ENCODE results near the gene DBNDD1.
"Not testable (repeated sequence)": the region's sequence is repeated elsewhere in the genome, so short reads cannot be mapped to it uniquely, and the experiment has no call there.

DBNDD1 gene, protein sequence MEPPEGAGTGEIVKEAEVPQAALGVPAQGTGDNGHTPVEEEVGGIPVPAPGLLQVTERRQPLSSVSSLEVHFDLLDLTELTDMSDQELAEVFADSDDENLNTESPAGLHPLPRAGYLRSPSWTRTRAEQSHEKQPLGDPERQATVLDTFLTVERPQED

DNA sequence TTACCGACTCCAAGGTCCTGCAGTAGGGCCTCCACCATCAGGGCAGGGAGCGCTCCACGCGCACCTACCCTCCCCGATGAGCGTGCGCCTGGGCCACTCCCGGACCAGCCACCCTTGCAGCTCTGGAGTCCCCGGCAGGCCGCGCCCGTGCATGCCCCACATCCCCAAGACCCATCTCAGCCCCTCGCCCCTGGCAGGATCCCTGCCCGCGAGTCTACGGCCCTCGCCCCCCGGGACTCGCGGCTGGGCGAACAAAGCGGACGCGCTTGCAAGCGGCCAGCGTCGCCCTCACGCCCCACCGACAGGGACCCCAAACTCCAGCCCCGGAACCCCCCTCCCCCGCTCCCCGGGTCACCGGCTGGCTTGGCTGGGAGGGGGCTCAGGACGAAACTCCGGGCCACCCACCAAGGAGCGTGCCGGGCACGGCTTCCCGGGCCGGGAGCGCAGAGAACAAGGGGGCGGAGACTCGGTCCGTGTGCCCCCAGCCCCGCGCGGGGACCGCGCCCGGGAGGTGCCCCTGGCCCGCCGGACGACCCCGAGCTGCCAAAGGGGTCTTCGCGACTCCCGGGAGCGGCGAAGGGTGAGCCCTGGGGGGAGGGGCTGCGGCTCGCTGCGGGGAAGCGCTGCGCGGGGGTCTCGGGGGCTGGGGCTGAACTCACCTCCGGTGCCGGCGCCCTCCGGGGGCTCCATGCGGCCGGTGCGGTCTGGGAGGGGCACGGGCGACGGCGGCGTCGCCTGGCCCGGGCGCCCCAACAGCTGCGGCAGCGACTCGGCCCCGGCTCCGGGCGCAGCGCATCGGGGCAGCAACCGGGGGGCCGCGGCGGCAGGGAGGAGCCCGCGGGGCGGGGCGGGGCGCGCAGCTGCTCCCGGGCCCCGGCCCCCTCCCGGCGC lies at the start of gene DBNDD1:
TSS of gene DBNDD1 (minus strand) at position 805 of the 891 bp plus-strand sequence. CDS start at position 690, 115 bp downstream.
- DNase-seq (ENCODE audit: low read depth) = no peak

DNA sequence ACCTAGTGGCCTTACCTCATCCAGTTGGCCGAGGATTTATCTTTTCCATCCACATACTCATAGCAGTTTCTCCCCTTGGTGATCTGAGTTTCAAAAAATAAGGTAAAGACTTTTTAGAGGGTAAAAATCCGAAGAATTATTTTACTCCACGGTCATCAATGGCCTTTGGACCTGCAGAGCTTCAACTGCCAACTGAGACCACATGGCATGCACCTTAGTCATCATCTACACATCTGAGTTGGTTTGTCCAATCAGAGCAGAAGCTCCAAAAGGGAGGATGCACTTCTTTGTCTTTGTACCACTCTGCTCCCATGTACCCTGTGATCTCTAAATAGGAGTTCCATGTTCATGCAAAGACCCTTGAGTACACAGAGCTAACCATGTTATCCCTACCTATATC lies 42.2 kb upstream of the DBNDD1 start:
- DNase-seq (ENCODE audit: low read depth) = no peak

DNA sequence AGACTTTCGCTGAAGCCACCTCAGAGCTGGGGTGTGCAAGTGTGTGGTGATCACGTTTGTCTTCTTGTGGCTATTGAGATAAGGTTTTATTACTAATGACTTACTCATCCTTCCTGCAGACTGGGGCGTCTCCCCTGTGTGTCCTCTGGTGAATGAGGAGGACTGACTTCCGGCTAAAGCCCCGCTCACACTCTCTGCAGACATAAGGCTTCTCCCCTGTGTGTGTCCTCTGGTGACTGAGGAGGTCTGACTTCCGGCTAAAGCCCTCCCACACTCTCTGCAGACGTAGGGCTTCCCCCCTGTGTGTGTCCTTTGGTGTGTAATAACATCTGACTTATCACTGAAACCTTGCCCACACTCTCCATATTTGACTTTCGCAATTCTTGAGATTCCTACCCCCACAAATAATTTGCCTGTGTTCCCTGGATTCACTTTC lies 38.5 kb upstream of the DBNDD1 start:
- no peak for DNase-seq (ENCODE audit: low read depth)

DNA sequence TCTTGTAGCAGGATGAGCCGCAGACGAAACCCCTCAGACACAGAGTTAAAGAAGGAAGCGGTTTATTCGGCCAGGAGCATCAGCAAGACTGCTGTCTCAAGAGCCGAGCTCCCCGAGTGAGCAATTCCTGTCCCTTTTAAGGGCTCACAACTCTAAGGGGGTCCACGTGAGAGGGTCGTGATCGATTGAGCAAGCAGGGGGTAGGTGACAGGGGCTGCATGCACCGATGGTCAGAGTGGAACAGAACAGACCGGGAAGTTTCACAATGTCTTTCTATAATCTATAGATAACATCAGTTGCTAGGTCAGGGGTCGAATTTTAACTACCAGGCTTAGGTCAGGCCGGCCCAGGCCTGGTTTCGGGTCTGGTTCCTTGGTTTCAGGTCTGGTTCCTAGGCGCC lies 37.3 kb upstream of the DBNDD1 start:
- DNase-seq (ENCODE audit: low read depth) = not testable (repeated sequence)

DNA sequence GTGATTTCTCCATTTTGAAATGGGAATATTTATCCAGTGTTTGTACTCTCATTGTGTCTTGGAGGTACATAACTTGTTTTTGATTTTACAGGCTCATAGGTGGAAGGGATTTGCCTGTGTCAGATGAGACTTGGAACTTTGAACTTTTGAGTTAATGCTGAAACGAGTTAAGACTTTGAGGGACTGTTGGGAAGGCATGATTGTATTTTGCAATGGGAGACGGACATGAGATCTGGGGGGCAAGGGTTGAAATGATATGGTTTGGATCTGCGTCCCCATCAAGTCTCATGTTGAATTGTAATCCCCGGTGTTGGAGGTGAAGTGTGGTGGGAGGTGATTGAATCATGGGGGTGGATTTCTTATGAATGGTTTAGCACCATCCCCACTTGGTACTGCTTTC lies 36.1 kb upstream of the DBNDD1 start:
- DNase-seq (ENCODE audit: low read depth) = no peak

DNA sequence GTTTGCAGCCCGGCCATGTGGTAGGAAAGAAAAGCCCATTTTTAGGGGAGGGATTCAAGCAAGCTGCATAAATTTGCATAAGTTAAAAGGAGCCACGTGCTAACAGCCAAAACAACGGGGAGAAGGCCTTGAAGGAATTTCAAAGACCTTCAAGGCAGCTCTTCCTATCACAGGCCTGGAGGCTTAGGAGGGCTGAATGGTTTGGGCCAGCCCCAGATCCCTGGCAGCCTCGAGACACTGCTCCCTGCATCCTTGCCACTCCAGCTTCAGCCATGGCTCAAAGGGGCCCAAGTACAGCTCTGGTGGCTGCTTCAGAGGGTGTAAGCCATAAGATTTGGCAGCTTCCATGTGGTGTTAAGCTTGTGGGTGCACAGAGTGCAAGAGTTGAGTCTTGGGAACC lies 35.3 kb upstream of the DBNDD1 start:
- DNase-seq (ENCODE audit: low read depth) = no peak

DNA sequence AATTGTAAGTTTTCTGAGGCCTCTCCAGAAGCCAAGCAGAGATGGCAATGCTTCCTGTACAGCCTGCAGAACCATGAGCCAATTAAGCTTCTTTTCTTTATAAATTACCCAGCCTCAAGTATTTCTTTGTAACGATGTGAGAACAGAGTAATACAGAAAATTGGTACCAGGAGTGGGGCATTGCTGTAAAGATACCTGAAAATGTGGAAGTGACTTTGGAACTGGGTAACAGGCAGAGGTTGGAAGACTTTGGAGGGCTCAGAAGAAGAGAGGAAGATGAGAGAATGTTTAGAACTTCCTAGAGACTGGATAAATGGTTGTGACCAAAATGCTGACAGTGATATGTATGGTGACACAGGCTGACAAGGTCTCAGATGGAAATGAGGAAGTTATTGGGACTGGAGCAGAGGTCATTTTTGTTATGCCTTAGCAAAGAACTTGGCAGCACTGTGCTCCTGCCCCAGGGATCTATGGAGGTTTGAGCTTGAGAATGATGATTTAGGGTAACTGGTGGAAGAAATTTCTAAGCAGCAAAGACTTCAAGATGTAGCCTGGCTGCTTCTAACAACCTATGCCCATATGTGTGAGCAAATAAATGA lies 34.7 kb upstream of the DBNDD1 start:
- no peak for DNase-seq (ENCODE audit: low read depth)

DNA sequence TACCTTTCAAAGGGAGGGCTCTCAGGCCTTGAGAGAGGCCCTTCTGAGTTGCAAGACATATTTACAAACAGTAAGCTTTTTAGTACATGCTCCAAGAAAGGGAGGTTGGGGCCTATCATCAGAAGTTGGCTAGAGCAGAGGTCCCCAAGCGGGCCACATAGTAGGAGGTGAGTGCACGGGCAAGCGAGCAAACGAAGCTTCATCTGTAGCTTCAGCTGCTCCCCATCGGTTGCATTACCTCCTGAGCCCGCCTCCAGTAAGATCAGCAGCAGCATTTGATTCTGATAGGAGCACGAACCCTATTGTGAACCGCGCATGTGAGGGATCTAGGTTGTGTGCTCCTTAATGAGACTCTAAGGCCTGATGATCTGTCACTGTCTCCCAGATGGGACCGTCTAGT lies 31.7 kb upstream of the DBNDD1 start:
- DNase-seq (ENCODE audit: low read depth) = no peak

DNA sequence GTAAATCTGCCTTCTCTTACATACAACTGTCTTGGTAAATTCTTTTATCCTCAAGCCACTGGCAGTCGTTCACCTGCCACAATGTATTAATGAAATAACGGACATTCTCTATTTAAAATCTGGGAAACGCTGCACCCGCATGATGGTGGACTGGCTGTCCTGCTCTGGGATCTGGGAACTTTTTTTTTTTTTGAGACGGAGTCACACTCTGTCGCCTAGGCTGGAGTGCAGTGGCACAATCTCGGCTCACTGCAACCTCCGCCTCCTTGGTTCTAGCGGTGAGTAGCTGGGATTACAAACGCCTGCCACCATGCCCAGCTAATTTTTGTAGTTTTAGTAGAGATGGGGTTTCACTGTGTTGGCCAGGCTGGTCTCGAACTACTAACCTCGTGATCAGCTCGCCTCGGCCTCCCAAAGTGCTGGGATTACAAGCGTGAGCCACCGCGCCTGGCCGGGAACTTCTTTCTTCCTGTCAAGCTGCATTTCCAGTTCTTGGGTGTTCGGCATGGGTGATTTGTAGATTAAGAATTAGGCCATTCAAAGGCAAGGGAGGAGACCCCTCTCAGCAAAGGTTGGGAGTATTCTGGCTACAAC lies 29.6 kb upstream of the DBNDD1 start:
- no peak for DNase-seq (ENCODE audit: low read depth)

DNA sequence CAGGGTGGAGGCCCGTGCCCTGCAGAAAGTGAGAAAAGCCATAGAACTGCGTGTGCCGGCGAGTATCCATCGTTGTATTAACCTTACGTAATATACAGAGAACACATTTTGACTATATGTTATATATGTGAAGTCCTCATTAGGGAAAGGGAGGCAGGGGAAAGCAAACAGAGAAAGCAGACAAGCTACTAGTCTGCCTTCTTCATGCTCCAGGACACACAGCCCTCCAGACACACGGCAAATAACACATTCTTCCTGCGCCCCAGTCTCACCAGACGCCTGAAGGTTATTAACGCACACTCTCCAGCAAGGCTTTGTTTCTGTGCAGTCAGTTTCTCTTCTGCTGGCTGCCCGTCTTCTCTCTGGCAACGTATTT lies 29.1 kb upstream of the DBNDD1 start:
- no peak for DNase-seq (ENCODE audit: low read depth)

DNA sequence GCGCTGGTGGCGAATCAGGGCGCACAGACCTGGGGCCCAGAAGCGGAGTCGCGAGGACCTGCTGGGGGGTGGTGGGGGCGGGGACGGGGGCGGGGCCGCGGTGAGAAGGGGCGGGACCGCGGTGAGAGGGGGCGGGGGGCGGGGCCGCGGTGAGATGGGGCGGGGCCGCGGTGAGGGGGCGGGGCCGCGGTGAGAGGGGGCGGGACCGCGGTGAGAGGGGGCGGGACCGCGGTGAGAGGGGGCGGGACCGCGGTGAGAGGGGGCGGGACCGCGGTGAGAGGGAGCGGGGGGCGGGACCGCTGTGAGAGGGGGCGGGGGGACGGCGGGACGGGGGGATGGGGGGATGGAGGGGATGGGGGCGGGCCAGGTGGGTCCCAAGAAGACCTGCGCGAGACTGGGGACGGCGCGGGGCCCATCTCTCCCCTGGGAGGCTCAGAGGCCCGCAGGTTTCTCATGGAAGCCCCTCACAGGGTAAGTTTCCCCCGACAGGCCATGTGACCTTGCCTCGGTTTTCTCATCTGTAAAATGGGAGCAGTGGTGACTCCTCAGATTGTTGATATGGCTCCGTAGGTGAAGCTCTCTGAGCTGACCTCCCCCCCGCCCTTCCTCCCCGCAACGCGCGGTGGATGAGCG lies 28.6 kb upstream of the DBNDD1 start:
- no peak for DNase-seq (ENCODE audit: low read depth)

DNA sequence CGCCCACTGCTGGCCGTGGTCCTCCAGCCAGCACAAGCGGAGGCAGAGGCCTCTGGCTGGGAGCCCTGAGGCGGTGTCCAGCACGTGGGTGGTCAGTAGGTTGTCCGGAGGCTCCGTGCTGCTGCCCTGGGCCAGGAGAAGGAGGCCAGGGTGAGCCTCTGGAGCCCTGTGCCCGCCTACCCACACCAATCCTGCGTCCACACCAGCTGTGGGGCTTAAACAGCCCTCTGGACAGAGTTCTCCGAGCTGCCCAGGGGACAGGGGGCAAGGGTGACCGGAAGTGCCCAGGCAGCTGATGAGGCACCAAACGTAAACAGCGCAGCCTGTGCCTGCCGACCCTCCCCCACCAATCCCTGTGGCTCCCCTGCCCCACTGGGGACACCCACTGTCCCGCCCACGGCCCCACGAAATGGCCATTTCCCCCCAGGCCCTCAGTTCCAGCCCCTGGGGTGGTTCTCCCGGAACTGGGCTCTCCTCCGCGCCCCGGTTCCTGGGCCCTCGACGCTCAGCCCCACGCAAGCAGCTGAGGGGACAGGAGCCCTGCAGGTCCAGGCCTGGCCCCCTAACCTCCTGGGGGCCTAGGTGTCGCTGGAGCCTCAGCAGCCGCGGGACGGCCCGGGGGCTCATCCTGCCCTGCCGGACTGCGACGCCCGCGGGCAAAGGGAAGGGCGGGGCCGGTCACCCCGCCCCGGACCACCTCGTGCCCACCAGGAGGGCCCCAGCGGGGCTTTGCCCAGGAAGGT lies 27.9 kb upstream of the DBNDD1 start:
- no peak for DNase-seq (ENCODE audit: low read depth)

DNA sequence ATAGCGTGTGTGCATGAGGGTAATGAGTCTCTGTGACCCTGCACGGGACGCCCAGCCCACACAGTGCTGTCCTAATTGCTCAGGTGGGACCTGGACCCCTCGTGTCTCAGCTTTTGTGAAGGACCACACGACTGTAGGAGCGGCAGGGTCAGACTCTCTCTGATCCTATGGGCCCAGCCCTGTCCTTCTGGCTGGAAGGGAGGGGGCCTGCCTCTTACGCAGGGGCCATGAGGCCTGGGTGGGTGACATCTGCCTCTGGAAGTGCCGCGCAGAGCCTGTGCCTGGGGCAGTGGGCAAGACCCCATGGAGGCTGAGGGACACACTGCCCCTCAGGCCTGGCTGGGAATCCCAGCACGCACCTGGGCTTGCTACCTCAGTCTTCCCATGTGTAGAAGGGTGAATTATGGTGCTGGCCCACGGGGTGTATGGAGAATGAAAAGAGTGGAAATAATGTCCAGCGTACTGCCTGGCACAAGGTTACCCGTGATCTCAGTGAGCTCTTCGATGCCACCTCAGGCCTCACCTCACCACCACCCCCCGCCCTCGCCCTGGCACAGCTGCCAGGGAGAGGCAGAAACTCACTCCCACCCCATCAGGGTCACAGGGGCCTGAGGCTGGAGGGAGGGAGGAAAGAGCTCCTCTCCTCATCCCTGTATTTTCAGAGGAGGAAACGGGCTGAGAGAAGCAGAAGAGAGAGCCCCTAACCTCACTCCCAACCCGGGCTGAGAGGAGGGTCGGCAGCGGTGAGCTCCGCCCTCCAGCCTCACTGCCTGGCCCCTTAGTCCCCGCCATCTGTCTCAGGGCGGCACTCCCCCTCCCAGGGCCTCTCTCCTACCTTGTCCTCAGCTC lies 27.1 kb upstream of the DBNDD1 start:
- no peak for DNase-seq (ENCODE audit: low read depth)

DNA sequence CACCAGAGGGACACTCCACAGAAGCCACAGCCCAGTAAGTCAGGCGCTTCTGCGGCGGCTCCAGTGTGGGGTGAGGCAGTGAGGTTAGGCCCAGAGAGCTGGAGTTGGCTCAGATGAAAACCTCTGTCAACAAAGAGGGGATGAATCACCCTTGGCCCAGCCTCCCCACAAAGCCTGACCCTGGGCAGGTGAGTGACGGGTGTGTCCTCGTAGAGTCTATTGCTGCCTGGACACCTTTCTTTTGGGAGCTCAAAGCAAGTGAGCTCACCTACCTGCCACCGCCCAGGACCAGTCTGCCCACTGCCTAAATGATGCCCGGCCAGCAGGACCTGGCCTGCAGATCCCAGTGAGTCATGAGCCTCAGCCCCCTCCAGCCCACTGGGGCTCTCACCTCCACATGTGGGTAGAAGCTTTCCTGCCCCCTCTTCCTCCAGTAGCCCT lies 24.9 kb upstream of the DBNDD1 start:
- DNase-seq (ENCODE audit: low read depth) = no peak

DNA sequence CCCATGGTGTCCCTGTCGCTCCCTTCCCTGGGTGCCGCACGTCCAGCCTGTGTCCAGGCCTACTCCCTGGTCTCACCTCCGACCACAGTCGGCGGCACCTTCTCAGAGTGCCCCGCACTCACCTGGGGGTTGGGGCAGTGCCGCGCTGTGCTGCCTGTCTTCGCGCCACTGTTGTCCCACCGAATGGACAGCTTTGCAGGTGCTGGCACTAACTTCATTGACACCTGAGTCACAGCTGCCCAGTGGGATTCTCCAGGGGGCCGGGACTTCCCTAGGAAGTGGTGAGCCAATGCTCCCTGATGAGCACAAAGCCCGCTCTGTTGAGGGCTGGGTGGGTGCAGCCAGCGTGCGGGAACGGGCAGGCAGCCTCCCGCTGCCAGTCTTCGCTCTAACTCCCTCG lies 24.3 kb upstream of the DBNDD1 start:
- DNase-seq (ENCODE audit: low read depth) = no peak

DNA sequence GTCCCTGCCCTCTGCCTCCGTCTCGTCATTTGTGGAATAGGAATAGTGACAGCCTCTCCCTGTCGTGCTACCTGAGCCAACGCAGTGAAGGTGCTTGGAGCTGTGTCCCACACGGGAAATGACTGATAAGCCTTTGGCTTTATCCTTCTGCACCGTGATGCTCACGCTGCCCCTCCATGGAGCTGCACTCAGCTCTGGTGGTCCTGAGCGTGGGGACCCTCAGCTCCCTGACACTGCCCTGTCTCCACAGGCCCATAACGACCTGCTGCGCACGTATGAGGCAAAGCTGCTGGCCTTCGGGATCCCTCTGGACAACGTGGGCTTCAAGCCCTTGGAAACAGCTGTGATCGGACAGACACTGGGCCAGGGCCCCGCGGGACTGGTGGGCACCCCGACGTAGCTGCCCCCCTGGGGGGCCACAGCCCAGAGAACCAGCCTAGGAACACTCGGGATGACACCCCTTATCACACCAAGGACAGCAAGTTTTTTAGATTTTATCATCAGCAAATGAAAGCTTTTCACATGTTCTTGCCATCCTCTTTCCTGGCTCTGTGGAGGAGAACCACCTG lies 23.8 kb upstream of the DBNDD1 start:
- DNase-seq (ENCODE audit: low read depth) = no peak

DNA sequence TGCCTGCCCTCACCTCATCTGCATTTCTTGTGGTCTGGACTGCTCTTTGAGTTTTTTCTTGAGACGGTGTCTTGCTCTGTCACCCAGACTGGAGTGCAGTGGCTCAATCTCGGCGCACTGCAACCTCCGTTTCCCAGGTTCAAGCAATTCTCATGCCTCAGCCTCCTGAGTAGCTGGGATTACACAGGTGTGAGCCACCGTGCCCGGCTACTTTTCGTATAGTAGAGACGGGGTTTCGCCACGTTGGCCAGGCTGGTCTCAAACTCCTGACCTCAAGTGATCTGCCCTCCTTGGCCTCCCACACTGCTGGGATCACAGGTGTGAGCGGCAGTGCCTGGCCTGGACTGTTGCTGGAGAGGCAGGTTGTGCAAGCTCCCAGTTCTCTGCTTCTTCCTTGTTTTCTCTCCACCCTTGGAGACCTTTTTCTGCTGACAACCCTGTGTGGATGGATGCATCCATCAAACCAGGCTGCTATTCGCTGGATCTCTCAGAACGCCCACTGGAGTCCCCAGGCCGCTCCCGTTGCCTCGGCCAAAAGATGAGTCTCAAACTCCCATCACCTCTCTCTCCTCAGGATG lies 22.7 kb upstream of the DBNDD1 start:
- no peak for DNase-seq (ENCODE audit: low read depth)

DNA sequence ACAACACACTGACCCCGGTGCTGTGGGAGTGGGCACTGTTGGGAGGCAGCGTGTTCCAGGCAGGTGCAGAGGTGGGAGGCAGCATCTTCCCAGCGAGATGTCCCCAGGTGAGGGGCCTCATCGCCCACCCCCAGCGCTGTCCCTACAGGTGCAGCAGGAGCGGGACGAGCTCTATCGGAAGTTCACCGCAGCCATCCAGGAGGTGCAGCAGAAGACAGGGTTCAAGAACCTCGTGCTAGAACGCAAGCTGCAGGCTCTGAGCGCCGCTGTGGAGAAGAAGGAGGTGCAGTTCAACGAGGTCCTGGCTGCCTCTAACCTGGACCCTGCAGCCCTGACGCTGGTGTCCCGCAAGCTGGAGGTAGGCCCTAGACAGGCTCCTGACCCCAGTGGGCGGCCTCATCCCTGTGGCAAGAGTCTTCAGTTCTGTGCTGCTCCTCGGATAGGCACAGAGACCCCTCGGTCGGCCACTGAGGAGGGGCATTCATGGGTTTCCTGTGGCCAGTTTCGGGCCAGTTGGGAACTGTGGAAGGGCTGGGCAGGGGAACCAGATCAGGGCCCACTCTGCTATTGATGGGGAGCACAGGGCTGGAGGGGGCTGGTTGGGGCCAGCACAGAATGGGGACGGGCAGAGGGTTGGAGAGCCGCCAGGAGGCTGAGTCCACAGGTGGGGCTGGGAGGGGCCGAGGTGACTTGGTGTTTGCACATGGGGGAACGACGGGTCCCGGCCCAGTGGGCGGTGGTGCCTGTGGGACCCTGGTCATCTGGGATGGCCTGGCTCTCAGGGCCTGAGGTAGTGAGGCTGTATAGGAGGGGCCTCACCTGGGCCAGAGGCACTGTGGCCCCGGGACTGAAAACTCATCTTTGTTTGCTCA lies 21.1 kb upstream of the DBNDD1 start:
- DNase-seq (ENCODE audit: low read depth) = no peak

DNA sequence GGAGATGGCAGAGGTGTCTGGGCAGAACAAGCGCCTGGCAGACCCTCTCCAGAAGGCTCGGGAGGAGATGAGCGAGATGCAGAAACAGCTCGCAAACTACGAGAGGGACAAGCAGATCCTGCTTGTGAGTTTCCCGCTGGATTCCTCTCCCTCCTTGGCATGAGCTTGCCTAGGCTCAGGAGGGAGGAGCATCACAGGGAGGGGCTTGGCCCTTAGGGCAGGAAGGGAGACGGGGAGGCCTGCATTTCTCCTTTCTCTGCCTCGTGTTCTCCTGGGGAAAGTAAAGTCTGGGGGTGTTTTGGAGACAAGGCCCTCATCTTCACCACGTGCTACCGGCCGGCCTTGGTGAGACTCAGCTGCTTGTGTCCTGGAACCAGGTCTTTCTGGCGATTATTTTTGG lies 18.0 kb upstream of the DBNDD1 start:
- DNase-seq (ENCODE audit: low read depth) = no peak

Measured in stimulated activated CD8-positive, alpha-beta memory T cell treated with anti-CD3 and anti-CD28 coated beads, Interleukin-12 subunit alpha, Interleukin-12 subunit beta, amount 100 ng/mL, for 4 hours (primary cell).